ENCODE data around the gene IL33. TPM values are rescaled to one million over a fixed set of nuclear protein-coding genes. Genes with fewer than 3 reads are reported as not detected.

IL33 gene
- total RNA-seq, 4 donors from 2014 or later, result 63.1 to 178 (median 104) TPM

- intact Hi-C loops (cut with DNase I), result no loop called here
- WGBS, result 20% methylated on average over 1 of the region's 1 CpG
- no peak overlapping the region for H3K27ac ChIP-seq (replicated peaks in 1 of 4)
- no peaks in the 10 kb centered on the region for H3K27me3 ChIP-seq
- no peak overlapping the region for H3K4me3 ChIP-seq
- H3K4me1 ChIP-seq, result peaks cover 8 to 12% (median 11%) of the 10 kb centered on the region in 4 donors
- no peaks in the 10 kb centered on the region for H3K9me3 ChIP-seq
- DNase-seq (ENCODE audit: extremely low spot score), result no peak
- TF ChIP-seq, protein P1, sequence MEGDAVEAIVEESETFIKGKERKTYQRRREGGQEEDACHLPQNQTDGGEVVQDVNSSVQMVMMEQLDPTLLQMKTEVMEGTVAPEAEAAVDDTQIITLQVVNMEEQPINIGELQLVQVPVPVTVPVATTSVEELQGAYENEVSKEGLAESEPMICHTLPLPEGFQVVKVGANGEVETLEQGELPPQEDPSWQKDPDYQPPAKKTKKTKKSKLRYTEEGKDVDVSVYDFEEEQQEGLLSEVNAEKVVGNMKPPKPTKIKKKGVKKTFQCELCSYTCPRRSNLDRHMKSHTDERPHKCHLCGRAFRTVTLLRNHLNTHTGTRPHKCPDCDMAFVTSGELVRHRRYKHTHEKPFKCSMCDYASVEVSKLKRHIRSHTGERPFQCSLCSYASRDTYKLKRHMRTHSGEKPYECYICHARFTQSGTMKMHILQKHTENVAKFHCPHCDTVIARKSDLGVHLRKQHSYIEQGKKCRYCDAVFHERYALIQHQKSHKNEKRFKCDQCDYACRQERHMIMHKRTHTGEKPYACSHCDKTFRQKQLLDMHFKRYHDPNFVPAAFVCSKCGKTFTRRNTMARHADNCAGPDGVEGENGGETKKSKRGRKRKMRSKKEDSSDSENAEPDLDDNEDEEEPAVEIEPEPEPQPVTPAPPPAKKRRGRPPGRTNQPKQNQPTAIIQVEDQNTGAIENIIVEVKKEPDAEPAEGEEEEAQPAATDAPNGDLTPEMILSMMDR (IDR thresholded peaks at IDR 0.05), result no peak
- TF ChIP-seq EP300 (IDR thresholded peaks at IDR 0.05), result no peak
- no peak for TF ChIP-seq POLR2AphosphoS5 (IDR thresholded peaks at IDR 0.05)
- TF ChIP-seq POLR2A (IDR thresholded peaks at IDR 0.05; ENCODE audit: low read depth), result no peak
- no peaks in the 10 kb centered on the region for H3K36me3 ChIP-seq
Measured at GRCh38 chr9:6188466-6188865, 27.1 kb upstream of the IL33 start.

DNA sequence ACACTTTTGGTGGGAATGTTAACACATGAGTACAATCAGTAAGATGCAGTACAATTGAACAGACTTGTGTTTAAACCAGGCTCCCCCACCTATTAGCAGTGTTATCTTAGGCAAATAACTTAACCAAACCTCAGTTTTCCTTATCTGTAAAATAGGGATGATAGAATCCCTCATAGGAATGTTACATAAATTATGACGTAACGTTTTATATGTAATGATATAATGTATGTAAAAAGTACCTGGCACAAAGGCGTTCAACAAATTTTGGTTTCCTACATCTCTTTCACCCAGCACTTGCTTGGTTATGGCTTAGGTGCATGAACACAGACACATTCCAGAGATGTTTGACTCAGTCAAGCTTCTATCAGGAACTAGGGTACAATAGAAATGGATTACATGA lies 26.7 kb upstream of the IL33 start:
- no peaks in the 10 kb centered on the region for H3K9me3 ChIP-seq
- TF ChIP-seq POLR2A (IDR thresholded peaks at IDR 0.05; ENCODE audit: low read depth), result no peak
- no peak for TF ChIP-seq POLR2AphosphoS5 (IDR thresholded peaks at IDR 0.05)
- TF ChIP-seq, protein P1 (IDR thresholded peaks at IDR 0.05), result no peak
- TF ChIP-seq EP300 (IDR thresholded peaks at IDR 0.05), result no peak
- no peak overlapping the region for H3K27ac ChIP-seq (replicated peaks in 1 of 4)
- no peaks in the 10 kb centered on the region for H3K27me3 ChIP-seq
- H3K36me3 ChIP-seq, result no peaks in the 10 kb centered on the region
- H3K4me1 ChIP-seq, result peaks cover 8 to 12% (median 11%) of the 10 kb centered on the region in 4 donors
- WGBS, result 87% methylated on average over 3 of the region's 3 CpGs
- intact Hi-C loops (cut with DNase I), result no loop called here
- no peak overlapping the region for H3K4me3 ChIP-seq
- no peak for DNase-seq (ENCODE audit: extremely low spot score)

DNA sequence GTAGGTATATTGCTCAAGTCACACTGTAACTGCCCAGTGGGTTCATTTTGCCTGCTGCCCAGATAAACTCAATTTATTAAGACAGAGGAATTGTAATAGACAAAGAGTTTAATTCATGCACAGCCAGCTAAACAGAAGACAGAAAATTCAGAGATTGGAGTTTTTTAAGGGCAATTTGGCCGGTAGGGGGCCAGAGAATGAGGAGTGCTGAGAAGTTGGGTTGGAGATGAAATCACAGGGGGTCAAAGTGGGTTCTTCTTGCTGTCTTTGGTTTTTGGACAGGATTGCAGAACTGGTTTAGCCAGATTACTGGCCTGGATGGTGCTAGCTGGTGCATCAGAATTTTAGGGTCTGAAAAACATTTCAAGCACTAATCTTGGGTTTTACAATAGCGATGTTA lies 20.7 kb upstream of the IL33 start:
- TF ChIP-seq POLR2A (IDR thresholded peaks at IDR 0.05; ENCODE audit: low read depth) (no peak), EP300 (IDR thresholded peaks at IDR 0.05) (no peak), POLR2AphosphoS5 (IDR thresholded peaks at IDR 0.05) (no peak)
- TF ChIP-seq, protein P1 (IDR thresholded peaks at IDR 0.05), result no peak
- WGBS, result 85% methylated on average over 2 of the region's 2 CpGs

GRCh38 chr9:6195714-6196360 lies 19.8 kb upstream of the IL33 start:
- Histone ChIP-seq H3K27me3 (no peaks in the 10 kb centered on the region), H3K4me3 (no peak overlapping the region), H3K9me3 (no peaks in the 10 kb centered on the region), H3K4me1 (peaks cover 5 to 9% (median 6%) of the 10 kb centered on the region in 4 donors), H3K36me3 (no peaks in the 10 kb centered on the region), H3K27ac (replicated peaks in 1 of 4) (no peak overlapping the region)
- WGBS, result 82% methylated on average over 2 of the region's 4 CpGs
- TF ChIP-seq POLR2A (IDR thresholded peaks at IDR 0.05; ENCODE audit: low read depth) (no peak), POLR2AphosphoS5 (IDR thresholded peaks at IDR 0.05) (no peak), EP300 (IDR thresholded peaks at IDR 0.05) (no peak)
- TF ChIP-seq, protein P1 (IDR thresholded peaks at IDR 0.05), result no peak
- intact Hi-C loops (cut with DNase I), result no loop called here
- no peak for DNase-seq (ENCODE audit: extremely low spot score)

More for the DNA sequence above, 20.7 kb upstream of the IL33 start:
- Histone ChIP-seq H3K4me1 (peaks cover 5 to 9% (median 6%) of the 10 kb centered on the region in 4 donors), H3K4me3 (no peak overlapping the region), H3K36me3 (no peaks in the 10 kb centered on the region), H3K27me3 (no peaks in the 10 kb centered on the region), H3K9me3 (no peaks in the 10 kb centered on the region), H3K27ac (replicated peaks in 1 of 4) (no peak overlapping the region)
- DNase-seq (ENCODE audit: extremely low spot score), result no peak
- intact Hi-C loops (cut with DNase I), result no loop called here

Data from esophagus muscularis mucosa (tissue), 4 donors.